H4 (cell line): Measurements from ENCODE around the gene SECTM1. TPM values are rescaled to one million over a fixed set of nuclear protein-coding genes. Genes with fewer than 3 reads are reported as not detected.
A peak's percentile ranks its signal among the peaks of the same experiment; 100 is the strongest.
"Not testable (repeated sequence)": the region's sequence is repeated elsewhere in the genome, so short reads cannot be mapped to it uniquely, and the experiment has no call there.

Source experiments
- DNase-seq: peaks from one replicate; pipeline ENCODE4 v3.0.0-alpha.2; 2015; ENCODE audit warnings: low spot score
- total RNA-seq: library from RNA; depleted of rRNA; stranded (reverse); fragments of >200 nt; shearing (Covaris generic); gene quantifications from 2 replicates; pipeline ENCODE4 v1.2.3, GENCODE V29; 2014; rRNA removed

SECTM1 gene
- 30.1 and 30.7 TPM in 2 replicates for total RNA-seq

DNA sequence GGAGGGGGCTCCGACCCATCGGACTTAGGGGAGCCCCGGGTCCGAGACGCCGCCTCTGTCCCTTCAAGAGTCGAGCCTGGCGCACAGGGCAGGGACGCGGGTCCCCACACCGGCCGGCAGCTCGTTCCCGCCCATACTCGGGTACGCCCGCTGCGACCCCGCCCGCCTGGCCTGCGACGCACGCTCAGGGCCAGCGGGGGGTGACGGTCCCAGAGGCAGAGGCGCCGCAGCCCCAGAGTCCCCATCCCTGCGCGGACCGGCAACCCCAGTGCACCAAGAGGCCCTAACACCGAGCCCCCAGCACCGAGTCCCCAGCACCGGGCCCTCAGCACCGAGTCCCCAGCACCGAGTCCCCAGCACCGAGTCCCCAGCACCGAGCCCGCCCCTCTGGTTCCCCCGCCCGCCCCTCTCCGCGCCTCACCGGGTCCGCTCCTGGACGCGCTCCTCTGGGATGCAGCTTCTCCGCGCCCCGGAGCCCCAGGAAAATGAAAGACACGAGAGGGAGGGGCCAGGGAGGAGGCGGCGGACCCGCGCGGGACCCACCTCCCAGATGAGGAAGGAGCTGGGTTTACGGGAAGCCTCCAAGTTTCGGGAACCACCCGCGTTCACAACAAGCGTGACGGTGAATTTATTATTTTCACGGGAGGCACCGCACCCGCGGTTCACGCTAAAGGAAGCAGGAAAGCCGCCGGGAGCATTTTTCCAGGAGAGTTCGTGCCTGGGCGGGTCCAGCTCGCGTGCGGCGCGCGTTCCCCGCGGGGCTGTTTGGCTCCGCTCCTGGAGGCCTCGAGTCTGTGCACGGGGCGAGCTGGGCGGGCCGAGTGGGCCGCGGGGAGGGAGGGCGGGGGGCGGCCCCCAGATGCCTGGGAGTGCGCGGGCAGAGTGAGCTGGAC lies at the start of gene SECTM1:
TSS of gene SECTM1 (minus strand) at position 488 of the 893 bp plus-strand sequence. CDS start 6,526 bp downstream, outside the sequence.
- peak; percentile 37 for DNase-seq

GRCh38 chr17:82382933-82383255 lies 49.3 kb upstream of the SECTM1 start:
- no peak for DNase-seq

DNA sequence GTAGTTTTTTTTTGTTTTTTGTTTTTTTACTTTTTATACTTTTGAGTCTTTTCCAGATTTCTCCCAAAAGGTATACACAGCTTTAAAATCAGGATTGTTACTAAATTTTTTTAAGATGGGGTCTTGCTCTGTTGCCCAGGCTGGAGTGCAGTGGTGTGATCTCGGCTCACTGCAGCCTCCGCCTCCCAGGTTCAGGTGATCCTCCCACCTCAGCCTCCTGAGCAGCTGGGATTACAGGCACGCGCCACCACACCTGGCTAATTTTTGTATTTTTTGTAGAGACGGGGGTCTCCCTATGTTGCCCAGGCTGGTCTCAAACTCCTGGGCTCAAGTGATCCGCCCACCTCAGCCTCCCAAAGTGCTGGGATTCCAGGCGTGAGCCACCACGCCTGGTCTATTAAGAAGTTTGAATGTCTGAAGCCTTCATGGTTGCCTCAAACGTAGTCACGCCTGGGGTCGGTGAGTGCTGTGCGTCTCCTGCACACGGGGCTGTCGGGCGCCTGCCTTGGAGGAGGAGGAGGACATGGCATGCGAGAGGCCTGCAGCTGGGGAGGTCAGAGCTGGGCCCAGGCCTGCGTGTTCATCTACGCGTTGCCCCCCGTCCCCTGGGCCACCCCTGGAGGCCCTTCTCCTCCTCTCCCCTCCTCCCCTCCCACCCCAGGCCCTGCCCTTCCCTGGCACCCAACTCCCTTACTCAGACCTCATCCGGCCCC lies 48.8 kb upstream of the SECTM1 start:
- DNase-seq = not testable (repeated sequence)

- not testable (repeated sequence) for DNase-seq
Measured at GRCh38 chr17:82381703-82382009, 48.1 kb upstream of the SECTM1 start.

GRCh38 chr17:82380860-82381702 lies 47.5 kb upstream of the SECTM1 start:
- DNase-seq = peak; percentile 57

DNA sequence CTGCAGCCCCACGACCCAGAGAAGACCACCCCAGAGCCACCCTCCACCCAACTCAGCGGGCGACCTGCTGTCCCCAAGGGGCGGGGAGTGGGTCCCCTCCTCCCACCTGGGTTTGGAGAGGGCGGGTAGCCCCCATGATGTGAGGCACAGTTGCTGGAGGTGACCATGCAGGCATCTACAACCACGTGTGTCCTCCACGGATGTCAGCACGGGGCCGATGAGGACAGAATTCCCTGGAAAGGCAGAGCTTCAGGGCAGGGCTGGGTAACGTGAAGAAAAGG lies 45.1 kb upstream of the SECTM1 start:
- no peak for DNase-seq

GRCh38 chr17:82377924-82378740 lies 44.6 kb upstream of the SECTM1 start:
- DNase-seq = no peak

DNA sequence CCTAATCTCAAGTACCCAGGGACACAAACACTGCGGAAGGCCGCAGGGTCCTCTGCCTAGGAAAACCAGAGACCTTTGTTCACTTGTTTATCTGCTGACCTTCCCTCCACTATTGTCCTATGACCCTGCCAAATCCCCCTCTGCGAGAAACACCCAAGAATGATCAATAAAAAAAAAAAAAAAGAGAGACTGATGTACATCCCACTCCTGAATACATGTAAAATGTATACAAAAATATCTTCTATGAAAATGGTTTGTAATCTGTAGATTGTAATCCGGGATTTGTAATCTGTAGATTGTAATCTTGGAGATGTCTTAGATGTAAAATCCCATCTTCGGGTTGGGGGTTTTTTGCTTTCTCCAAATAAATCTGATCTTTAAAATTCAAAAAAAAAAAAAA lies 43.7 kb upstream of the SECTM1 start:
- not testable (repeated sequence) for DNase-seq

DNA sequence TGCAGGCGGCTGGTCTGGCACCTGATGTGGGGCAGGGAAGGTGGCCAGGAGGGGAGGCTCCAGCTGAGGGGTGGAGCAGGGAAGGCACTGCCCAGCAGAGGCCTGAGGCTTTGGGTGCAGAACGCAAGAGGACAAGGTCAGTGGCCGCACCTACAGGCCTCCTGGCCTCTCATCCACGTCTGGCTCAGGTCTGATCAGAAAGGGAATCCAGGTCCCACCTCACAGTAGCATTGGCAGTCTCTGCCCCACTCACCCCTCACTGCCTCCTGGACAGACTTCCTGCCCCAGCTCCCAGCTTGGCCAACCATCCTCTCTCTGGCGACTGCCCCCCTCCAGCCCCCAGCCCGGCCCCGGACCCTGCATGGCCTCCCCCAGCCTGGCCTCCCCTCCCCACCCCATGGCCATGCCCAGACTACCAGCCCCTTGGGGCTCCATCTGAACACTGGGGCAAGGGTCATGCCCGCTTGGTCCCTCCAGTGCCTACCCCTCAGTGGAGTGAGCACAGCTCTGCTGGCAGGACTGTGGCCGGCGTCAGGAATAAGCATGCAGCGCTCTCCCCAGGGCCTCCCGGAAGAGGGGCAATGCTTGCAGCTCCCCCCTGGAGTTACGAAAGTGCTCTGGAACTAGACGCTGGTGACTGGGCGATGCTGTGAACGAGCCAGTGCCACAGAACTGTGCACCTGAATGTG lies 42.6 kb upstream of the SECTM1 start:
- DNase-seq = no peak

- DNase-seq = no peak
Measured at GRCh38 chr17:82375359-82376041, 41.9 kb upstream of the SECTM1 start.

DNA sequence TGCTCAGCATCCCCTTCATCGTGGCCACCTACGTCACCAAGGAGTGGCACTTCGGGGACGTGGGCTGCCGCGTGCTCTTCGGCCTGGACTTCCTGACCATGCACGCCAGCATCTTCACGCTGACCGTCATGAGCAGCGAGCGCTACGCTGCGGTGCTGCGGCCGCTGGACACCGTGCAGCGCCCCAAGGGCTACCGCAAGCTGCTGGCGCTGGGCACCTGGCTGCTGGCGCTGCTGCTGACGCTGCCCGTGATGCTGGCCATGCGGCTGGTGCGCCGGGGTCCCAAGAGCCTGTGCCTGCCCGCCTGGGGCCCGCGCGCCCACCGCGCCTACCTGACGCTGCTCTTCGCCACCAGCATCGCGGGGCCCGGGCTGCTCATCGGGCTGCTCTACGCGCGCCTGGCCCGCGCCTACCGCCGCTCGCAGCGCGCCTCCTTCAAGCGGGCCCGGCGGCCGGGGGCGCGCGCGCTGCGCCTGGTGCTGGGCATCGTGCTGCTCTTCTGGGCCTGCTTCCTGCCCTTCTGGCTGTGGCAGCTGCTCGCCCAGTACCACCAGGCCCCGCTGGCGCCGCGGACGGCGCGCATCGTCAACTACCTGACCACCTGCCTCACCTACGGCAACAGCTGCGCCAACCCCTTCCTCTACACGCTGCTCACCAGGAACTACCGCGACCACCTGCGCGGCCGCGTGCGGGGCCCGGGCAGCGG lies 41.2 kb upstream of the SECTM1 start:
- no peak for DNase-seq

DNA sequence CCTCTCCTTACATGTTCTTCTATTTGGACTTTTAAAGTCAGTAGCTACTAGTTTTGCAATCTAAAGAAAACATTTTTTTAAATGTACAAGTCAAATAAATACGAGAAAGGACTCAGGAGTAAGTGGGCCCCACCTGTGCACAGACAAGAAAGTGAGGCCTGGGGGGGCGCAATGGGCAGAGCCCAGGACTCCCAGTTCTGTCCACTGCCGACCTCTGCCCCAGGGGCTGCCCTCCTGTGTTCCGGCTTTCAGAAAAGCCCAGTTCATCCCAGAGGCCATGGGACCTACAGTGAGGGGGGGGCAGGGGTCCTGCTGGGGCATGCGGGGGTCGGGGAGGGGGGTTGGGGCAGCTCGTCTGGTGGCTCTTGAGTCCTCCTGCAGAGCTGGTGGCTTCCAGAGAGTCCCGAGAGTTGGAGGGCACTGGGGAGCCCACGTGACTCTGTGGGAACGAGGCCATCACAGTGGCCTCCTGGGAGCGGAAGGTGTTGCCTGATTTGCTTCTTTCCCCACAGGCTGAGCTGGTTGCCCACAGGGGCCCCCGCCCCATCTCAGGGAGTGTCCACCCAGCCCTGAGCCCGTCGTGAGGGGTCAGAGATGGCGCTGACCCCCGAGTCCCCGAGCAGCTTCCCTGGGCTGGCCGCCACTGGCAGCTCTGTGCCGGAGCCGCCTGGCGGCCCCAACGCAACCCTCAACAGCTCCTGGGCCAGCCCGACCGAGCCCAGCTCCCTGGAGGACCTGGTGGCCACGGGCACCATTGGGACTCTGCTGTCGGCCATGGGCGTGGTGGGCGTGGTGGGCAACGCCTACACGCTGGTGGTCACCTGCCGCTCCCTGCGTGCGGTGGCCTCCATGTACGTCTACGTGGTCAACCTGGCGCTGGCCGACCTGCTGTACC lies 40.4 kb upstream of the SECTM1 start:
- DNase-seq = no peak

DNA sequence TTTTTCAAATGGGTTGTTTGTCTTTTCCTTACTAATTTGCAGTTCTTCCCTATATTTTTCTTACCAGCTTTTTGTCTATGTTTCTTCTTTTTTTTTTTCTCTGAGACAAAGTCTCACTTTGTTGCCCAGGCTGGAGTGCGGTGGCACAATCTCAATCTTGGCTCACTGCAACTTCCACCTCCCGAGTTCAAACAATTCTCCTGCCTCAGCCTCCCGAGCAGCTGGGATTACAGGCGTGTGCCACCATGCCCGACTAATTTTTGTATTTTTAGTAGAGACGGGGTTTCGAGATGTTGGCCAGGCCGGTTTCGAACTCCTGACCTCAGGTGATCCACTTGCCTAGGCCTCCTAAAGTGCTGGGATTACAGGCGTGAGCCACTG lies 39.5 kb upstream of the SECTM1 start:
- DNase-seq = not testable (repeated sequence)

- no peak for DNase-seq
Measured at GRCh38 chr17:82372249-82373071, 38.9 kb upstream of the SECTM1 start.

GRCh38 chr17:82371333-82372248 lies 38.0 kb upstream of the SECTM1 start, which contains the start of gene UTS2R:
Gene UTS2R (plus strand): TSS chr17:82371765. CDS start chr17:82374325, 2,560 bp downstream.
- DNase-seq = no peak

GRCh38 chr17:82370471-82371332 lies 37.1 kb upstream of the SECTM1 start:
- no peak for DNase-seq
